GM19023 (cell line): ENCODE data around the gene OR4Q2.
"Not testable (repeated sequence)": the region's sequence is repeated elsewhere in the genome, so short reads cannot be mapped to it uniquely, and the experiment has no call there.

Source experiments
- ATAC-seq: cut with Tn5 transposase; IDR thresholded peaks from one replicate; pipeline ENCODE4 v1.9.1; 2021; ENCODE audit warnings: mild to moderate bottlenecking, moderate library complexity; ENCODE audit not compliant: unreplicated experiment

OR4Q2 gene

GRCh38 chr14:20001863-20002262 lies at the start of gene OR4Q2:
Gene OR4Q2, plus strand, starts transcription at chr14:20002163.
- ATAC-seq: no peak

- ATAC-seq: not testable (repeated sequence)
Measured at GRCh38 chr14:19969735-19970134, 32.2 kb upstream of the OR4Q2 start.

- no peak for ATAC-seq
Measured at GRCh38 chr14:19974844-19975243, 27.1 kb upstream of the OR4Q2 start.

- no peak for ATAC-seq
Measured at GRCh38 chr14:19975291-19975690, 26.7 kb upstream of the OR4Q2 start, which contains the start of gene OR4K15. Gene OR4K15, plus strand, starts transcription at chr14:19975591. Its CDS starts 0 bp downstream, at chr14:19975591.

- ATAC-seq: no peak
Measured at GRCh38 chr14:19993438-19993837, 8.5 kb upstream of the OR4Q2 start.

GRCh38 chr14:20002319-20002718 lies 356 bp downstream of the OR4Q2 start:
- ATAC-seq: no peak

GRCh38 chr14:20008156-20008555 lies 6.2 kb downstream of the OR4Q2 start:
- ATAC-seq: no peak

- ATAC-seq: no peak
Measured at GRCh38 chr14:20019257-20019865, 17.4 kb downstream of the OR4Q2 start, which contains the start of gene OR4K14. Gene OR4K14, minus strand, starts transcription at chr14:20019307. Its CDS starts 4,114 bp downstream, at chr14:20015193.

GRCh38 chr14:20031058-20031457 lies 29.1 kb downstream of the OR4Q2 start:
- ATAC-seq: no peak

GRCh38 chr14:20035449-20035848 lies 33.5 kb downstream of the OR4Q2 start:
- ATAC-seq: no peak

GRCh38 chr14:20035938-20036337 lies 34.0 kb downstream of the OR4Q2 start, which contains the start of gene OR4K13:
Gene OR4K13, minus strand, starts transcription at chr14:20036038. Its CDS starts 1,280 bp downstream, at chr14:20034758.
- no peak for ATAC-seq

- ATAC-seq: no peak
Measured at GRCh38 chr14:20044243-20044642, 42.3 kb downstream of the OR4Q2 start.

- no peak for ATAC-seq
Measured at GRCh38 chr14:20048202-20048601, 46.2 kb downstream of the OR4Q2 start.
